ENCODE measurements around the gene SUN2. TPM values are rescaled to one million over a fixed set of nuclear protein-coding genes. Genes with fewer than 3 reads are reported as not detected.

The SUN2 gene
- total and polyA plus RNA-seq, 2 of the 4 experiments (the other 2 are of a cell fraction) = 27.8 to 50.0 TPM

DNA sequence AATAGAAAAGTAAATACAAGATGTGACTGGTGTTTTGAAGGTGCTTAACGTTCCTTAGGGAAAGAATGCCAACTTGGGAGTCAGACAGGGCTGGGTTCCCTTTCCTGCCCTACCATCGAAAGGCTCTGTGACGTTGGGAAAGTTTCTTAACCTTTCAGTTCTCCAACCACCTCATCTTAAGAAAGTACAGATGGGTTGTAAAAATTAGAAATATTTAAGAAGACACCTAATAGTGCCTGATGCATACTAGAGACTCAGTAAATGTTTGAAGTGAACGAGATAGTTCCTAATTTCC, 49.0 kb downstream of the SUN2 start:
- H4K20me1 ChIP-seq (ENCODE audit: insufficient read depth, low read length) = peaks cover 51% of the 10 kb centered on the region
- BruUV-seq (replicated peaks) = no TSS peak
- no peak overlapping the region for H2BK120ac ChIP-seq (ENCODE audit: low read depth, low read length)
- peak overlapping the region; percentile 64 for H3K9ac ChIP-seq (ENCODE audit: low read depth, low read length)
- in situ Hi-C loops (cut with MboI; ENCODE audit: low sequenced_read_pairs) = no loop called here
- H3K27me3 ChIP-seq (ENCODE audit: control insufficient read depth, insufficient read depth, low read length) = no peaks in the 10 kb centered on the region
- H3K23ac ChIP-seq (ENCODE audit: low read depth, low read length) = peak overlapping the region; percentile 99
- no peak overlapping the region for H2AFZ ChIP-seq (replicated peaks; ENCODE audit: low read length, poor library complexity)
- no peak overlapping the region for H2AK9ac ChIP-seq (replicated peaks; ENCODE audit: low read depth, low read length, poor library complexity)
- peak overlapping the region; percentile 87 for H3K14ac ChIP-seq (replicated peaks; ENCODE audit: low read depth, low read length)
- ATAC-seq (ENCODE audit: low read depth) (no peak), DNase-seq (no peak)
- peak overlapping the region; percentile 72 for H3K27ac ChIP-seq (ENCODE audit: insufficient read depth, low read length)
- peak overlapping the region; percentile 60; the same call in 1 of the 2 replicates for H2AK5ac ChIP-seq (ENCODE audit: low read depth, low read length)
- H3K36me3 ChIP-seq (ENCODE audit: control insufficient read depth, insufficient read depth, low read length) = peaks cover 1% of the 10 kb centered on the region; the same call in 1 of the 2 replicates
- H3K9me1 ChIP-seq (ENCODE audit: insufficient read depth, low read length) = peaks cover 18% of the 10 kb centered on the region
- H3K9me3 ChIP-seq (ENCODE audit: control insufficient read depth, insufficient read depth, low read length) = no peaks in the 10 kb centered on the region
- H2BK15ac ChIP-seq (ENCODE audit: low read depth, low read length) = 0 out of 3 replicates have a peak overlapping the region, but pooled peaks have one; percentile 29
- peak overlapping the region; percentile 92 for H3K4me2 ChIP-seq (ENCODE audit: low read depth, low read length)
- H4K91ac ChIP-seq (ENCODE audit: insufficient read depth, low read depth, low read length) = 0 out of 2 replicates have a peak overlapping the region, but pooled peaks have one; percentile 53
- peak overlapping the region; percentile 21; the same call in 1 of the 2 replicates for H3K18ac ChIP-seq (ENCODE audit: low read depth, low read length)
- CTCF ChIA-PET = interaction anchor here (0.7 kb wide), 1 partner anchor 18 kb away, joined by 3 read pairs; no protein-coding TSS in a partner anchor
- TF ChIP-seq ELK1 (IDR thresholded peaks at IDR 0.05; ENCODE audit: borderline replicate concordance, low read depth, low read length) (no peak), MAFK (IDR thresholded peaks at IDR 0.05; ENCODE audit: low read depth, low read length) (no peak), MAZ (IDR thresholded peaks at IDR 0.05; ENCODE audit: borderline replicate concordance, low read depth, low read length) (no peak), CHD1 (IDR thresholded peaks at IDR 0.05; ENCODE audit: low read depth, low read length) (no peak), USF2 (IDR thresholded peaks at IDR 0.05; ENCODE audit: low read depth, low read length) (no peak)
- H3K4me1 ChIP-seq (ENCODE audit: control insufficient read depth, insufficient read depth, low read length) = peaks cover 4% of the 10 kb centered on the region; the same call in 1 of the 2 replicates
- dilution Hi-C loops (cut with HindIII; ENCODE audit: low sequenced_read_pairs, unreplicated experiment) = no loop called here
- peak overlapping the region; percentile 91 for H3K4ac ChIP-seq (ENCODE audit: low read depth, low read length)
- no CpG with 5 or more reads among the region's 4 CpGs for WGBS, 2 experiments (ENCODE audit: extremely low coverage in 2 of 2, insufficient read length in 1 of 2)
- peaks cover 6 to 56% of the 10 kb centered on the region in 2 experiments; a peak in 2 of 4 replicates for H3K79me1 ChIP-seq (ENCODE audit: low read depth in 1 of 2, low read length in 2 of 2)
- intact Hi-C loops (cut with micrococcal nuclease) = loop anchor here (10.0 kb wide), 1 partner anchor 652 kb away; the partner anchor contains the start of gene PICK1
- peak overlapping the region; percentile 75; the same call in 1 of the 2 replicates for H3K56ac ChIP-seq (ENCODE audit: extremely low read depth, insufficient read depth, low read length)
- peak overlapping the region; percentile 69 for H3K4me3 ChIP-seq (ENCODE audit: insufficient read depth, low read depth, low read length)
- peak overlapping the region in 1 of 2 experiments; percentile 48; a peak in 1 of 4 replicates for H4K8ac ChIP-seq (ENCODE audit: low read depth in 2 of 2, low read length in 2 of 2)
- no peak overlapping the region for H4K5ac ChIP-seq (ENCODE audit: low read depth, low read length)
- POLR2A ChIA-PET (ENCODE audit: unreplicated experiment) = no interaction called here
- H2BK20ac ChIP-seq (ENCODE audit: low read depth, low read length) = no peak overlapping the region
- peak overlapping the region; percentile 77 for H2BK5ac ChIP-seq (ENCODE audit: low read depth, low read length, poor library complexity, severe bottlenecking)
